Stimulated activated CD4-positive, alpha-beta T cell treated with anti-CD3 and anti-CD28 coated beads, Interleukin-4, amount 100 ng/mL, for 48 hours (primary cell): ENCODE data around the gene TRIP6.
"Not testable (repeated sequence)": the region's sequence is repeated elsewhere in the genome, so short reads cannot be mapped to it uniquely, and the experiment has no call there.

Experiments
- DNase-seq, 2 donors: peaks; one replicate each; pipeline ENCODE4 v3.0.0-alpha.2; 2020; ENCODE audit warnings: low read depth in 2 of 2

The TRIP6 gene

DNA sequence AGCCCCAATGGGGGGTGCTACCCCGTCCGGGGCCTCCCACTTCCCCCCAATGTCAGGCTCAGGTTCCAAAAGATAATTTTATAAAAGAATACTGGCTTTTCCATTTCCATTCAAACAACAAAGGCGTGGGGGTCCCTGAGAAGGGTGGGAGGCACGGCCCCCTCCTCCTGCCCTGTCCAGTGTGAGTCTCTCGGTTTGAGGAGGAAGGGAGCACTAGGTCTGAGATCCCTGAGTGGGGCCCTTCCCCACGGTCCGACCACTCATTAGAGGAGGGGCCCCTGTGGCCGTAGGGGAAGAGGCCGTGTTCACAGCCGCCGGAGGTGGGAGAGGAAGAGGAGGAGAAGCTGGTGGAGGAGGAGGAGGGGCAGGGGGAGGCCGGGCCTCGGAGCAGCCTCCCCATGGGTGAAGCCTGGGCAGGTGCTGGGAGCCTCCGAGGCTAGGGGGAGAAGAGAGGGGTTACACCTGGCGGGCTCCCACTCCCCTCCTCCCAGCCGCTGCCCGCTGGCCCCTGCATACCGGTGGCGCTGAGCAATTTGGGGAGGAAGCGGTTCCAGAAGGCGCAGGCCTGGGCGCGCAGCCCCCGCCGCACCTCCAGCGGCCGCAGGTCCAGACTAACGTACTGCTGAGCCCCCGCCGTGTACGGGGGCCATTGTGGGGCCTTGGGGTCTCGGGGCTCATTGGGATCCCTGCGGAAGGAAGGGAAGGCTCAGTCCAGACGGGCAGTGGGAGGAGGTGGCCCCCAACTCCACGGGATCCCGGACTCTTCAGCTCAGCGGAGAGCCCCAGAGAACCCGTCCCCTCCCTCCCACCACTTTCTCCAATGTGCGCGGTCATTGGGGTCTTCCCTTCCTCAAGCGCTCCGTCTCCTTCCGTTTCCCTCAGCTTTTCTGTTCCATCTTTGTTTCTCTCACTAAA lies 23.7 kb downstream of the TRIP6 start:
- no peak for DNase-seq

DNA sequence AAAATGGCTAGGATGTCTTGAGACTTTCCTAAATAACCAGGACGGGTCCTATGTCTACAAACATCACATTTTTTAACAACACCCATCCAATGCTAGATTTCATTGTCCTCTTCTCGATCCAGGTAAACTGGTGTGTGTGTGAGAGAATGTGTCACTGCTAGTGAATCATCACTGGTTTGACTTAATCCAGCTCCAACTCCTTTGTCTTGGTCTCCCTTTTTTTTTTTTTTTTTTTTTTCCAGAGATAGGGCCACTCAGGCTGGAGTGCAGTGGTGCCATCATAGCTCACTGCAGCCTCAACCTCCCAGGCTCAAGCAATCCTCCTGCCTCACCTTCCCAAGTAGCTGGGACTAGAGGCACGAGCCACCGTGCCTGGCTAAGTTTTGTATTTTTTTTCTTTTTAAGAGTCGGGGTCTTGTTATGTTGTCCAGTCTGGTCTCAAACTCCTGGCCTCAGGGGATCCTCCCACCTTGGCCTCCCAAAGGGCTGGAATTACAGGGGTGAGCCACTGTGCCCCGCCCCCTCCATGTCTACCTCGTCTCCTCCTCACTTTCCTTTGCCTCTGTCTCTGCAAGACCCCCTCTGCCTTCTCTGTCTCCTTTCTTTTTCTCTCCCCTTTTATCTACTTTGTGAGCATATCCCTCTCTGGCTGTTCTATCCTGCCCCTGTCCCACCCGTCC lies 24.5 kb downstream of the TRIP6 start:
- DNase-seq: no peak

DNA sequence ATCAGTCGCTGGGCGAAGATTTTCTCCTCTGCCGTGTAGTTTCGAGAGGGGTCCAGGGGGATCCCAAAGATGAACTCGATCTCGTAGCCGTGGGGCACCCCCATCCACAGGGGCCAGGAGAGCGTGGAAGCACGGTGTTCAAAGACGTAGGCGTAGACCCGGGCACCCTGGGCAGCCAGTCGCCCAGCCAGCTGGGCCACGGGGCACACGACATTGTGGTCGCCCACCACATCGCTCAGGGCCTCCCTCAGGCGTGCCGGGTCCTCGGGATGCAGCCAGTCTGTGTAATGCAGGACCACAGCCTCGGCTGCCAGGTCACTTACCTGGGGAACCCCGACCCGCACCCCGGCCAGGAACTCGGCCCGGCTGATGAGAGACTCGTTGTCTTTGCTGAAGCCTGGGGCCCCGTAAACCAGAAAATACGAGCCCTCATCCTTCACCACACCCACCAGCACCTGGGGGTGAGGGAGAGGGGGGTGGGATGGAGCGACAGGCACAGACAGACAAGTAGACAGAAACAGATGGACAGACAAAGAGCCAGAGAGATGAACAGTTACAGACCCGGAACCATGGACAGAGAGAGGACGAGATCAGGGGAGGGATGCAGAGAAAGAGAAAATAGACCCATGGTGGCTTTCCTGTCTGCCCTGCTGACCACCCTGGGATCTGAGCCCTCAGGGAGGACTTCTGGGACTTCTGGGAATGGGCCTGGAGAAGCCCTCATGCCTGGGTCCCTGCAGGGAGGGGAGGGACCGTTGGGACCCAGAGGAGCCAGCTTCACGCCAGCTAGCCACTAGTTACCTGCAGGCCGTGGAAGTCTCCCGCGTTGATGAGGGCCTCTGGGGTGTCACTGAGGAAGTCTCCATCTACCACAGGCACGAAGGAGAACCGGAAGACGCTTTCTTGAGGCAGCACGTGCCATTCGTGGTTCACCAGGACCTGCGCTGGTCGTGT lies 25.5 kb downstream of the TRIP6 start:
- DNase-seq: no peak

DNA sequence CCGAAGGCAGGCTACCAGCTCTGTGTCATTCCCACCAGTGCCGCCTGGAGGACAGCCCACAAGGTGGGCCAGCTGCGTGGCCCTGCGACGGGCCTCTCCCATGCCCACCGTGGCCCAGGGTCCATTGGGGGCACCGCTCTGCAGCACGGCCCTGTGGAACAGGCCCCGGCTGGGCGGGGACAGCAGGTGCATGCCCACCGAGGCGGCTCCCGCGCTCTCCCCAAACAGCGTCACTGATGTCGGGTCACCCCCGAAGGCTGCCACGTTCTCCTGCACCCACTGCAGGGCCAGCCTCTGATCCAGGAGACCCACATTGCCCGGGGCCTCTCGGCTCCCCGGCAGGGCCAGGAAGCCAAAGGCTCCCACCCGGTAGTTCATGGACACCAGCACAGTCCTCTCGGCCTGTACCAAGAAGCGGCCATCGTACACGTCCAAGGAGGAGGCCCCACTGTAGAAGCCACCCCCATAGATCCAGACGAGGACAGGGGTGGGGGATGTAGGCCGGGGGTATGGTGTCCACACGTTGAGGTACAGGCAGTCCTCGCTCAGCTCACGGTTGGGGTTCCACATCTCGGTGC lies 26.2 kb downstream of the TRIP6 start:
- DNase-seq: no peak

DNA sequence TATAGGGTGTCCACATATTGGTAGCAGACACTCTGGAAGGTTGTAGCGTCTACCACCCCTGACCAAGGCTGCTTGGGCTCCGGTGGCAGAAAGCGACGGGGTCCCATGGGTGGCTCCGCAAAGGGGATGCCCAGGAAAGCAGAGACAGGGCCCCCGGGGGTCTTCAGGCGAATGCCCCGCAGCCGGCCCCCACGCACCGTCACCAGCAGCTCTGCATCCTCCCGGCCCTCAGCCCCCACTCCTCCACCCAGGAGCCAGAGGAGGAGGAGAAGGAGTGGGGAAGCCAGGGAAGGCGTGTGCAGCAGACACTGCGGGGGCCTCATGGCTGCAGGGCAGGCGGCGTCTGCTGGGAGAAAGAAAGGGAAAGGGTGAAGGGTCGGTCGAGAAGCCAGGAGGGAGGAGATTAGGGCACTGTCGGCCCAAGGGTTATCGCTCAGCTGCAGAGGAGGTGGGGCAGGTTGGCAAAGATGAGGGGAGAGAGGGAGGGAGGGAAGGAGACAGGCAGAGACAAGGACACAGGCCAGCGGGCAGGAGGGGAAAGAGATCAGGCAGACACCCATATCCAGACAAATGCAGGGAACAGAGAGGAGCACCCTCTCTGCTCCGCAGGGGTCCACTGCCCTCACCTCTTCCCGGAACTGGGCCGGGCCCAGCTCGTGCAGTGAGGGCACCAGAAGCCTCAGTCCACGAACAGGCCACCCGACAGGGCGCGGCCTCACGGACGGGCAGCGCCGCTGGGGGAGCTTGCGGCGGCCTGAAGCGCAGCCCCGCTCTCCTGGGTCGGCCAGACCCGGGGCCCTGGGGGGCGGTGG lies 26.9 kb downstream of the TRIP6 start:
- no peak for DNase-seq

DNA sequence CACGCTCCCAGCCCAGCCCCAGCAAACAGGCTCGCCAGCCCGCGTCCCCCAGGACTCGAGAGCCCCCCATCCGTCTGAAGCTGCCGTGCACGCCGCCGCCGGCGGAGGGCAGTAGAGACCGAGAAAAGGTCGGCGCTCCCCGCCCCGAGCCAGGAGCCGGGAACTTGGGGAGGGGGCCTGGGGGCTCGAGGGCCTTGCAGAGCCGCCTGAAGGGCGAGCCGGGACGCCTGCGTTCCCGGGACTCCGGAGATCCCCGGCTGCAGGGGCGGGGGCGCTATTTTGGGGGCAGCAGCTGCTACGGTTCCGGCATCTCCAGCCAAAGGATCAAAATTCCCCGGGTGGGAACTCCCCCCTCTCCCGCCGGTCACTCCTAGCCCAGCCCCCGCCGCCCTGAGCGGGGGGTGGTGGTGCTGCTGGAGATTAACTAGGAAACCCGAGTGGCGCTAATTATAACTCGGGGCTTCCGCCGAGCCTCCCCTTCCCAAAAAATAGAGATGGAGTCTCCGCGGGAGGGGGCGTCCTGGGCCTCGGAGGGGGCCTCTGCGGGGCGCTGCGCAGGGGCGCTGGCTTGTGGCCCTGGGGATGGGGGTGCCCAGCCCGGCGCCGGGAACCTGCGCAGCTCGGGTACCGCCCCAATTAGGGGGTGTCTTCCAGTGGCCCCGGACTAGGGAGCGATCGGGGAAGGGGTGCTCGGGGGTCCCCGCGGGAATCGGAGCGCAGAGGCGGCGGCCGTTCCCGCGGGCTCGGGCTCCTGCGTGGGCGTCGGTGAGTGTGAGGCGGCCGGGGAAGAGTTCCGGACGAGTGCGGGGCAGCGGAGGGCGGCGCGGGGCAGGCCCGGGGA lies 27.9 kb downstream of the TRIP6 start:
- peak in 1 of 2 donors; percentile 51 for DNase-seq

DNA sequence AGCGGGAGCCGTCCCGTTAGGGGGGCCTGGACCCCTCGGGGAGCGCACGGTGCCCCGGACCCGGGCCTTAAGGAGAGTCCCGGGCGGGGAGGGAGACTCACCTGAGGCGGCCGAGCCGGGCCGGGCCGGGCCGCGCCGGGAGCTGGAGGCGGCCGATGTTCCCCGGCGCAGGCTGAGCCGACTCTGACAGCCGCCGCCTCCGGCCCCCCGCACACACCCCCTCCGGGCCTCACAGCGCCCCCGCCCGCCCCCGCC lies 28.4 kb downstream of the TRIP6 start, which contains the start of gene ACHE:
ACHE (minus strand) TSS at position 188 of the 255 bp plus-strand sequence. CDS start 1,656 bp downstream, outside the sequence.
- DNase-seq: no peak

DNA sequence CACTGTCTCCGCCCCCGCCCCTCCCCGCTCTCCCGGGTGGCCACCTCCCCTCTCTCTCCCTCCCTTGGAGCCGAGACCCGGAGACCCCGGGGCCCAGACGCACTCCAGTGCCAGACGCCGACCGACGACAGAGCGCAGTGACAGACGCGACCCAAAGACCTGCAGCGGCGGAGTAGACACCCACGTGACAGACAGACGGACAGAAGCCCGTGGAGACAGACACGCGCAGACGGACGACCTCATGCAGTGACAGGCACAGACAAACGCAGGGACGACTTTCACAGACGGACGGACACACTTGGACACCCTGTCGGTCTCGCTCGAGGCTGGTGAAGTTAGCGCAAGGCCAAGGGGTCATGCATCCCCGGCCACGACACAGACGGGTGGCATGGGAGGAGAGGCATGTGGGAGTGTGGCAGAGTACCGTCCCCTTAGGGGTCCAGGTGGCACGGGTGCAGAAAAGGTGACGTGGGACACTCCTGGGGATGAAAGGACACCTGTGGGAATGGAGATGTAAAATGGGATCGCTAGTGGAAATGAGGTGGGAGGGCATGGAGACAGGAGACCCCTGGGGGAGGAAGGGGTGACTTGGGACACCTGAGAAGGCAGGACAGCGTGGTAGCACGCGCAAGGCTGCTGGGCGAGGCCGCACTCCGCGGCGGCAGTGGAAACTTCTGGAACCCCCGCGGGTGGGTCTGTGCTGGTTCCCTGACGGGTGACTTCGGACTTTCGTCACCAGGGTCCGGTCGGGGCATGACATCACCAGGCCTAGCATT lies 29.0 kb downstream of the TRIP6 start:
- DNase-seq: no peak

DNA sequence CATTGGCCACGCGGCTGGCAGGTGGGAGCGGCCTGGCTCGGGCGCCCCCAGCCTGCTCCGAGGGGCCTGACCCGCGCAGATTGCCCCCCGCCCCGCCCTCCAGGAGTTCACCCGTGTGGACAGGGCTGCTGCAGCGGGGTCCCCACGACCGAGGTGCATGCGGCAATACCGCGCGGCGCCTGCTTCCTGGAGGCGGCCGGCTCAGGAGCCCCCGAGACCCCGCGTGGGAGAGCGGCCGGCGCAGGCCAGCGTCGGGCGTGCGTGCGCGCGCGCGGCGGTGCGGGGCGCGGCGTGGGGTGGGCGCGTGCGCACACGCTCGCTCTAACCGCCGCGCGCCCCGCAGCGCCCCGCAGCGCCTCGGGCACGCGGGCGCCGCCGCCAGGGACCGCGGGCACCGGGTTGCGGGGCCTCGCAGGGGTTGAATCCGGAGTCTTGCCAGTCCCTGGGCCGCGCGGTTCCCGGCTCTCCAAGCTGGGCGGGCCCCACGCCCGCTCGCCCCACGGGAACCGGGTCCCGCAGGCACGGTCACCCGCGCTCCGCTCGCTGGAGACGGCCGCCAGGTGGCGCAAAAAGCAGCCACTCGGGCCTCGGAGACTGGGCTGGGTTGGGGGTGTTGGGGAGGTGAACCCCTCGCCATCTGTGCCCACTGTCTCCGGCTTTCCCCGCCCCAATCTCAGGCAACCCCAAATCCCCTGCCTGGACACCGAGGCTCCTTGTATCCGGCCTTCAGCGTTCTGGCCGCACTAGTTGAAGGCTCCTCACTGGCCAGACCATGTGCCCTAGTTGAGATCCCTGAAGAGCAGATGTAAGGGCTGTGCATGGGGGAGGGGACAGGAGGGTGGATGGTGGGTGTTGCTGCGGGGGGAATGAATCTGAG lies 29.8 kb downstream of the TRIP6 start:
- peak in 1 of 2 donors; percentile 63 for DNase-seq

DNA sequence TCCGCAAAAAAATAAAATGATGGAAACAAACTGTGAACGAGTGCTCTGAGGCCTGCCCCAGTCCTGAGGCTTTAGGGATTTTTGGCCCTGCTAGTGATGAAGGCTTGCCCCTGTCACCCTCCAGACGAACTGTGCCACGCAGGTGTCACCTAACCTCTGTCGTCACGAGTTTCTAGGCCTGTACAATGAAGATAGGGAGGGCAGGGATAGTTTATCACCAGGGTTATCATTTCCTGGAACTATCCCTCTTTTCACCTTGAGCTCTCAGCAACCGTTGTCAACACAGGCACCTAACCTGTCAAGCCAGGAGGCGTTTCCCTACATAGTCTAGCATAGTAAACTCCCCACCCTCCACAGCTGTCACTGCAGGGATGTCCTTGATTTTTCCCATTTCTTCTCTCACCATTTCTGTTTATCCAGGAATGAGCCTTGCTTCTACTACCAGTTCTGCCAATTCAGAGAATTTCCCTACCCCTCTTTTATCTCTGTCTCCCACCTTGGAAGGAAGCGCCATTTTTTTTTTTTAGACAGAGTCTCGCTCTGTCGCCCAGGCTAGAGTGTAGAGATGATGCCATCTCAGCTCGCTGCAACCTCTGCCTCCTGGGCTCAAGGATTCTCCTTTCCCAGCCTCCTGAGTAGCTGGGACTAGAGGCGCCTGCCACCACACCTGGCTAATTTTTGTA lies 30.7 kb downstream of the TRIP6 start:
- no peak for DNase-seq

DNA sequence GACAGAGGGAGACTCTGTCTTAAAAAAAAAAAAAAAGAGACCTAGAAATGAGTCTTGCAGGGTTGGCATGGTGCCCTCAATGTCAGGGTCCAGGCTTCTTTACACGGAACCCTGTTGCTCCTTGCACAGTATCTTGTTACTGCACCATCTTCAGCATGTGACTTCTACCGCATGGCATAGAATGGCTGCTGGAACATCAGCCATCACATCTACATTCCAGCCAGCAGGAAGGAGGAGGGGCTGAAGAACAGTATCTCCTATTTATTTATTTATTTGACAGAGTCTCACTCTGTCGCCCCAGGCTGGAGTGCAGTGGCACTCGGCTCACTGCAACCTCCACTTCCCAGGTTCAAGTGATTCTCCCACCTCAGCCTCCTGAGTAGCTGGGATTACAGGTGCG lies 32.2 kb downstream of the TRIP6 start:
- DNase-seq: no peak

DNA sequence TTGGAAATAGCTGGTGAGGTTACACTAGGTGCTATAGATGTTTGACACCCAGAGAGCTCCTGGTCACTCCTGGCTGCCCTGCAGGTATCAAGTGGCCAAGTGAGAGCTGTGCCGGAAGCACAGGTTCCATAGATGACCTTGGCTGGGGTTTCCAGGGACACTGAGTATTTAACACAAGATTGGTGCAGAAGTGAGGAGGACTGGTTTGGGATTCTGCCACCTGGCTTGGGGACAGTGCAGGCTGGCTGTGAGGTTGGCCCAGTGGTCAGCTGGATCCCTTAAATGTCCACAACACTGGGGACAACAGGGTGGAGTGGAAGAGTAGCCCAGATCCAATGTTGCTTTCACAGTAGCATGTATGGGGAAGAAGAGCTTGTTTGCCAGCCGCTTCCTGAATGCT lies 33.8 kb downstream of the TRIP6 start:
- DNase-seq: no peak

DNA sequence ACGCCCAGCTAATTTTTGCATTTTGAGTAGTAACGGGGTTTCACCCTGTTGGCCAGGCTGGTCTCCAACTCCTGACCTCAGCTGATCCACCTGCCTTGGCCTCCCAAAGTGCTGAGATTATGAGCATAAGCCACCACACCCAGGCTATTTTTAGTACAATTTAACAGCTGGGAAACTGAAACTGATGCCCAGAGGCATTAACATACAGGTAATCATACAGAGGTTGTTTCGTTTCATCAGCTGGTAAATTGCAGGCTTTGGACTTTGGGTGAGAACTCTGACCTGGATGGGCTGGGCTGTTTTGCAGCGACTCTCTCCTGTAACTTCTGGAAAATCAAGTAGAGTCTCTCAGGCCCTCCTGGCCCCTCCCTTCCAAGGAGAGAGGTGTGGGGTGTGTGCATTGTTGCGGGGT lies 34.7 kb downstream of the TRIP6 start:
- DNase-seq: no peak

DNA sequence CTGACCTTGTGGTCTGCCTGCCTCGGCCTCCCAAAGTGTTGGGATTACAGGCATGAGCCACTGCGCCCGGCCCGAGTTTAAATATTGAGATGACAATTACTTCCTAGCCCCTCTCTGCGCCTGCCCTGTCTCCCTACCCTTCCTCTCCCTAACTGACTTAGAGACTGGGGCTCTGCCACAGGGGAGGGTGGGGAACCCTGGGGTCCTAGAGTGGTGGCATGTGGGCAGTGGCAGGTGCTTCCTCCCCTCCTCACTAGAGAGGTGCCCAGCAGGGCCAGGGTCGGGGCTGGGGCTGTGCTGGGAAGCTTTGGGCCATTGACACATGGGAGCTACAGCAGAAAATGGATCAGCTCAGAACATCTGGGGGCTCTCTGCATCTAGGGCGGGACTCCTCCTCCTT lies 35.5 kb downstream of the TRIP6 start:
- no peak for DNase-seq

DNA sequence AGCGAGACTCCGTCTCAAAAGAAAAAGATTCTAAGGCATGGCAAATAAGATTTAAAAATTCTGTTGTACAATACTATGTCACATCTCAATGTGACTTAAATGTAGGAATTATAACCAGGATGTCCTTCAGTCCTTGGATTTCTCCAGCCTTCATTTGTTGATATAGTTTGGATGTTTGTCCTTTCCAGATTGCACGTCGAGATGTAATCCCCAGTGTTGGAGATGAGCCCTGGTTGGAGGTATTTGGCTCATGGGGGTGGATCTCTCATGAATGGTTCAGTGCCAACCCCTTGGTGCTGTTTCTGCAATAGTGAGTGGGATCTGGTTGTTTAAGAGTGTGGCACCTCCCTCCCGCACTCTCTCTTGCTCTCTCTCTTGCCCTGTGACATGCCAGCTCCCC lies 41.3 kb downstream of the TRIP6 start:
- no peak for DNase-seq

DNA sequence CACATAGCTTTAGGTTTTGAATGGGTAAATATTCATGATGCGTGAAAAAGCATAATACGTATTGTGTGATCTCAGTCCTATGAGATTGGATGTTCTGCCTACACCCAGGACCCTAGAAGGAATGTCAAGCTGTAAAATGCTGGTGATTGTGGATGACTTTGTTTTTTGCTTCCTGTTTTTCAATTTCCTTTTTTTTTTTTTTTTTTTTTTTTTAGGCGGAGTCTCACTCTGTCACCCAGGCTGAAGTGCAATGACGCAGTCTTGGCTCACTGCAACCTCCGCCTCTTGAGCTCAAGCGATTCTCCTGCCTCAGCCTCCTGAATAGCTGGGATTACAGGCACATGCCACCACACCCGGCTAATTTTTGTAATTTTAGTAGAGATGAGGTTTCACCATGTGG lies 43.3 kb downstream of the TRIP6 start:
- not testable (repeated sequence) for DNase-seq

DNA sequence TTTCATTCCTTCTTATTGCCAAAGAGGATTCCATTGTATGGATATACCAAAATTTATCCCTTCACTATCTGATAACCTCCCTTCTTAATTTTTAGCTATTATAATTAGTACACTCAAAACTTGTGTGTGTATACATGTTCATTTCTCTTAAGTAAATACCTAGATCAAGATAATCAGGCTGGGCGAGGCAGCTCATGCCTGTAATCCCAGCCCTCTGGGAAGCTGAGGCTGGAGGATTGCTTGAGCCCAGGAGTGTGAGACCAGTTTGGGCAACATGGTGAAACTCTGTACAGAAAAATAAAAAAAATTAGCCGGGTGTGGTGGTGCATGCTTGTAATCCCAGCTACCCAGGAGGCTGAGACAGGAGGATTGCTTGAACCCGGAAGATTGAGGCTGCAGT lies 44.3 kb downstream of the TRIP6 start:
- DNase-seq: no peak
